Epithelial cell of prostate (primary cell): ENCODE results near the gene PRKG1.

Experiments used
- DNase-seq: peaks from one replicate; pipeline ENCODE4 v3.0.0-alpha.2; 2011; ENCODE audit warnings: low read depth, low spot score
- H3K27ac ChIP-seq: fragments of 450-650 bp; 2 replicates; pipeline ENCODE4 v1.5.1; 2017; ENCODE audit warnings: mild to moderate bottlenecking

Gene PRKG1

GRCh38 chr10:51108406-51108805 is 34.1 kb downstream of the PRKG1 start:
- DNase-seq = no peak
- H3K27ac ChIP-seq = no peak overlapping the region

DNA sequence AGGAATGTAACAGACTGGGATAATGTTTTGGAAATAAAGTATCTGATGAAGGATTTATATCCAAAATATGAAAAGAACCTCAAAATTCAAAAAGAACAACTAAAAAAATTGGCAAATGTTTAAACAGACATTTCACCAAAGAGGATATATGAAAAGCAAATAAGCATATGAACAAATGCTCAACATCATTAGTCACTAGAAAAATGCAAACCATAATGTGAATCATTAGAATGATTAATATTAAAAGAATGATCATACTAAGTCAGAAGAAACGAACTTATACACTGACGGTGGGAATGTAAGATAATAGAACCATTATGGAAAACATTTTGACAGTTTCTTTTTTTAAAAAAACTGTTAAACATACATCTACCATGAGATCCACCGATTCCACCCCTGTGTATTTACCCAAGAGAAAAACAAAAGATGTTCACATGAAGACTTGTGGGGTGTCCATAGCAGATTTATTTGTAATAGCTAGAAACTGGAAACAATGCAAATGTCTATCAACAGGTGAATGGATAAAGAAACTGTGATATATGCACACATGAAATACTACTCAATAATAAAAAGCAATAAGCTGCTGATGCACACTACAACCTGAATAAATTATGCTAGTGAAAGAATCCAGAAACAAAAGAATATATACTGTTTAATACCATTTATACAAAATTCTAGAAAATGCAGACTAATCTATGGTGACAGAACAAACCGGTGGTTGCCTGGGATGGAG is 35.7 kb downstream of the PRKG1 start:
- H3K27ac ChIP-seq = peak overlapping the region; percentile 36
- DNase-seq = no peak

GRCh38 chr10:51112013-51112412 is 37.7 kb downstream of the PRKG1 start:
- H3K27ac ChIP-seq = no peak overlapping the region
- DNase-seq = no peak

GRCh38 chr10:51113007-51113406 is 38.7 kb downstream of the PRKG1 start:
- DNase-seq = no peak
- no peak overlapping the region for H3K27ac ChIP-seq

DNA sequence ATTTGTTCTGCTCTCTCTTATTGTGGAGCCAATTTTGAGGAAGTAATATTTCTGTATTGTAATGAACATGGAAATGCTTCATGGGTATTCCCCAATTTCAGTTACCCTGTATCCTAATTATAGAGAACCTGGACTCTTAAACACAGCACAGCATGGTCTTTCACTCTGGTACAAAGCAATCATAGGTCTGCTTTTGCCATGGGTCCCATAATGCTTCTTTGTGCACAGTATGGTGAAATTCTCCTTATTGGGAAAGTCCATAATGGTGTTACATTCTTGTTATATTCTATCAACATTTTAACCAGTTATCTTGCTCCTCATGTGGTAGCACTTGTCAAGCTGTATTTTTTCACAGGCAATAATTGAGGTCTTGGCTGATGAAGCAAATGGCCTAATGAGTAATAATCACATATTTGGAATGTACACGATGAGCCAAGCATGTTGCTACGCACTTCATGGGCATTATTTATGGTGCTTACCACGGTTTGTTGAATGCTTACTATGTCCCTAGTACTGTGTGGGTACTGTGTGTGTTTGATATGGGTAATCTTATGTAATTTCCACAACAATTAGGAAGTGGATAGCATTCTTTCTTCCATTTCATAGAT is 42.9 kb downstream of the PRKG1 start:
- no peak overlapping the region for H3K27ac ChIP-seq
- DNase-seq = no peak

DNA sequence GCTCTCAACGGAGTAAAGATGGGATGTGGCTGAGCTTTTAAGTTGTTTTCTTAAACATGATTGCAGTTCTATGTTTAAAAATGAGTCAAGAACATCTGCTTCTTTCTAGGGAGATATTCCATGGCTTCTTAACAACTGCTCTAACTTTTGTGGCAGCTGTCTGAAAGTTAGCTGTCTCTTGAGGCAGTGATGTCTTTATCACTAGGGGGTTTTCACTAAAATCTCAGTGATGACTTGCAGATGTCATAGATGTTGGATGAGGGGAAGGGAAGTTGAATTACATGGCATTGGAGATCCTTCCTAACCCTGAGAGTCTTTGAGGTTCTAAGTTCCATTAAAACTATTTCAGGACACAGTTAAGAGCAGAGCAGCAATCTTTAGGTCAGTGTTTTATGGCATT is 43.5 kb downstream of the PRKG1 start:
- H3K27ac ChIP-seq = no peak overlapping the region
- no peak for DNase-seq

- no peak overlapping the region for H3K27ac ChIP-seq
- no peak for DNase-seq
Observed at GRCh38 chr10:51119441-51119840, 45.2 kb downstream of the PRKG1 start.

- no peak for DNase-seq
- H3K27ac ChIP-seq = no peak overlapping the region
Observed at GRCh38 chr10:51121861-51122260, 47.6 kb downstream of the PRKG1 start.

- no peak overlapping the region for H3K27ac ChIP-seq
Observed at GRCh38 chr10:51124852-51125251, 50.6 kb downstream of the PRKG1 start.

GRCh38 chr10:51125518-51125917 is 51.2 kb downstream of the PRKG1 start:
- DNase-seq = no peak
- H3K27ac ChIP-seq = no peak overlapping the region

More at GRCh38 chr10:51124852-51125251, 50.6 kb downstream of the PRKG1 start:
- no peak for DNase-seq

- DNase-seq = no peak
- no peak overlapping the region for H3K27ac ChIP-seq
Observed at GRCh38 chr10:51129946-51130544, 55.8 kb downstream of the PRKG1 start.

- peak overlapping the region; percentile 35 for H3K27ac ChIP-seq
- peak; percentile 12 for DNase-seq
Observed at GRCh38 chr10:51137756-51138529, 63.7 kb downstream of the PRKG1 start.

- DNase-seq = no peak
- no peak overlapping the region for H3K27ac ChIP-seq
Observed at GRCh38 chr10:51139176-51139575, 64.9 kb downstream of the PRKG1 start.

- DNase-seq = no peak
- H3K27ac ChIP-seq = no peak overlapping the region
Observed at GRCh38 chr10:51141010-51141409, 66.7 kb downstream of the PRKG1 start.

DNA sequence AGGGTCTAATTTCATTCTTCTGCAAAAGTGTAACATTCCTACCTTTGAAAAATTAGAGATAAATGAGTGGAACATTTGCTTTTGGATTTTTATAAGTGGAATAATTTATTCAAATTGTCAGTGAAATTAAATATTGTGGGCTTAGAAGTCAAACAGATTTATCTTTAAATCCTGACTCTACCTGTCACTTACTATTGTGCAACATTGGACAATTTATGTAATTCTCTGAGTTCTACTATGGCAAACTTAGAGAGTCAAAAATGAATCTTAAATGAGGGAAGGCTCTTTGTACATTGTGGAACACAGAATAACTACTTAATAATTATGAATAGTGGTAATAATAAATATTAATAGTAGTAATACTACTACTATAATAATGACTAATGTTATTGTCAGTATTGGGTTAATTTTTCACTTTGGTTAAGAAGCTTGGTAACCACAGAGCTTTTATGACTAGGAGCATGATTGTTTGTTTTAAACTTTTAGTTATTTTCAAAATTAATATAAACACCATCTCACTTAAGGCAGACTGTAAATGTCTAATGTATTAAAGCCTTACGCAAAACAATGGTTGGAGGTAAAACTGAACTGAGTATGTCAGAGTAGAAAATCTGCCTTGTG is 70.0 kb downstream of the PRKG1 start:
- no peak overlapping the region for H3K27ac ChIP-seq
- no peak for DNase-seq

GRCh38 chr10:51145375-51145774 is 71.1 kb downstream of the PRKG1 start:
- no peak for DNase-seq
- H3K27ac ChIP-seq = no peak overlapping the region

GRCh38 chr10:51147644-51148399 is 73.5 kb downstream of the PRKG1 start:
- no peak for DNase-seq
- H3K27ac ChIP-seq = no peak overlapping the region

- H3K27ac ChIP-seq = no peak overlapping the region
- no peak for DNase-seq
Observed at GRCh38 chr10:51156926-51157325, 82.6 kb downstream of the PRKG1 start.

GRCh38 chr10:51158832-51159231 is 84.5 kb downstream of the PRKG1 start:
- DNase-seq = no peak
- H3K27ac ChIP-seq = no peak overlapping the region

GRCh38 chr10:51159841-51160240 is 85.6 kb downstream of the PRKG1 start:
- H3K27ac ChIP-seq = no peak overlapping the region
- DNase-seq = no peak
